IPS-NIHi7 (cell line): ENCODE measurements around the gene PREX1.
"Not testable (repeated sequence)": the region's sequence is repeated elsewhere in the genome, so short reads cannot be mapped to it uniquely, and the experiment has no call there.

Experiments used
- DNase-seq: peaks from one replicate; pipeline ENCODE4 v3.0.0; 2012; ENCODE audit warnings: mixed read lengths; ENCODE audit errors: extremely low spot score

PREX1 gene

DNA sequence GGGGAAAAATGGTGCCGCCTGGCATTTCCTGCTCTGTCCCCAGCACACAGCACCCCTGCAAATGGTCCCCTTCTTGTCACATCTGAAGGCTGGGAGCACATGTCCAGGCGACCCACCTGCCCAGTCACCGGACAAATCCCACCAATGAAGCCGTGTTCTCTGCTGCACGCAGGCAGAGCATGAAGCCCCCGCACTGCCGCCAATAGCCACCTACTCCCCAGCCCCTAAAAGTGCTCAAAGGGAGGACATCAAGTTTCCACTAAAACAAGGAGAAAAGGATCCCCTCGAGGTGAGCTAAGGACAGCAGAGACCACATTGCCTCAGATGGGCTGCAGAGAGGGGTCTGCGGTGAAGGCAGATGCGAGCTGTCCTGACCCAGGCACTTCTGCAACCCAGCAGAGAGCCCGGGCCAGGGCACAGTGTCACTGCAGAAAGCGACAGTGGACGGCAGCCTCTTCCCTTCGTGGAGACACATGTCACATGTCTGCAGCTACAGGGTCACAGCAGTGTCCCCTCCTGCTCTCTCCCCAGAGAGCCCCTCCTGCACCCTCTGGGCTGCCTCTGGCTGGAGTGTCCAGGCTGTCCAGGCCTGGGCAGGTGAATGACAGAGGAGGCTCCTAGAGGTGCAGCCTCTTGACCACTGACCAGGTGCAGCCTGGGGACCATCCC, 221.5 kb downstream of the PREX1 start:
- no peak for DNase-seq

DNA sequence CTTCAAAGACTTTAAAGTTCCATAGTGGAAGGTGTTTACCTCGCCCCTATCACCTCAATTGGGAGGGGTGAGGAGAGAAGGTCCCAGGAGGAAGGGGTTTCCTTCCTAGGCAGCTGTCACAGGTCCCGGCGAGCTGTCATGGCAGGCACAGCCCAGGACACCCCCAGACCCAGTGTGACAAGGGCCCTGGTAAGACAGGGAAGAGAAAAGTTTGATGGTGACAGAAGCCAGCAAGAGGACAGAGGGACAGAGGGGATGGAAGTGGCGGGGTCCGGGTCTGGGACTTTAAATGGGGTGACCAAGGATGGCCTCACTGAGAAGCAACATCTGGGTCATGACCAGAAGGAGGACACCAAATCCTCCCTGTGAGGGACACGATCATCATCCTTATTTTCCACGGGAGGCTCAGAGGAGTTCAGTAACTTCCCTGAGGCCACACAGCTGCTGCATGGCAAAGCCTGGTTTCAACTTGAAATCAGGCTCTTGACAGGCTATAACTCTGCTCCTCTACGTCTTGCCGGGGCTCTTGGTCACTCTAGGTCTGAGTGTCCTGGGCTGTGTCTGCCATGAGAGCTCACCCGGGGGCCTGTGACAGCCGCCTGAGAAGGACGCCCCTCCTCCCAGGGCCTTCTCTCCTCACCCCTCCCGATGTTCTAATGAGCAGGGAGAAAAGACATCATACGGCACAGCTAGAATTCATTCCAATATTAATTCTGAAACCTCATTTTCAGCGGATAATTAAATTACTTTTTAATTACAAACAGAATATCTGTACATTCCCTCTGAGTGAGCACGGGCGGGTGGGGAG, 222.2 kb downstream of the PREX1 start:
- DNase-seq: no peak

DNA sequence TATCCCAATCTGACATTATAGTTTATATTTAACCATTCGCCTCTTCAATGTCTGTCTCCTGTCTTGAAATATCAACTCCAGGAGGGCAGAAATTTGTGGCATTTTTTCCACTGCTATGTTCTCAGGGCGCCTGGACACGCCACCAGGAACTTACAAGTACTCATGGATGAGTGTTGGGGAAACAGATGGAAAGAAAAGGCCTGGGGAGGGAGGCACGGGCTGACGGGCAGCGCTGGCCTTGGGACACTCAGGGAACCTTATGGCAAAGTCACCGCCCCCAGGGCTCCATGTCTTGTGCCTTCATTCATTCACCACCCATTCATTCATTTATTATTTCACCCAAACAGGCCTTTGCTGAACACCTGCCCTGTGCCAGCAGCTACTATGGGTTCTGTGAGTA, 222.9 kb downstream of the PREX1 start:
- DNase-seq: no peak

DNA sequence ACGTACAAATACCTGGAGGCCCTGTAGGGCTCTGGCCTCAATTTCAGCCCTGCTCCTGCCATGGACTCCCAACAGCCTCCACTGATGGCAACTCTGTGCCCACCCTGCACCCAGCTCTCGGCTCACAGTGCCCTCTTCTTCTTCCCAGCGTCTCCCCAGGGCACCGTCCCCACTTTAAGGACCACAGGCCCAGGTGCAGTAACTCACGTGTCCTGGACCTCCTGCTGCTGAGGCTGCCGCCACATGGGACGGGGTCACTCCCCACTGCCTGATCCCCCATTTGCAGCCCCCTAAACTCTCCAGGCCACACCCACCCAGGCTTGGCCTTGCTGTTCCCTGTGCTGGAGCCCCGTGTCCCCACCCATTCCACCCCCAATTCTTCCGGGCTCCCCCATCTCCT, 223.4 kb downstream of the PREX1 start:
- DNase-seq: no peak

DNA sequence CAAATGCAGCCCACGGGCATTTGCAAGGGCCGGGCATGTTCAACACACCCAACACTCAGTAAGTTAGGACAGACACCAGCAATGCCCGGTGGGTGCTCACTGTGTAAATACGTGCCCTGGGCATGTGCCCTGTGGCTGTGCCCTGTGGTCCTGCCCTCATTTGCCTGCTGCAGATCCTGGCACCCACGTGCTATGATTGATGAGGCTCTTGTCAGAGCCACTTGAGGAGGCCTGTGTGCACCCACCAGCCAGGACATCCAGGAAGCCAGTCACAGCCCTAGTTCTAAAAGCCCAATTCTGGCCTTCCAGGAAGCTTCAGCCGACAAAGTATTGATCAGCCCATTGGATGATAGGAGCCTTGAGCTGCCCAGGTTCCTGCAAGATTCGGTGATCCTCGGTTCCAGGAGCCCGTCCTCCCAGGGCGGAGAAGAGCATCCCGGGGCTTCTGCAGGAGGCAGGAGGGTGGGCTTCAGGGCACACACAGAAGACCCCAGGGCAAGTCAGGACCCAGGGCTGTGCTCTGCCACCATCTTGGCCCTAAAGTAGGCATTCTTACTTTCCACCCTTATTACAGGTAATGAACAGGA, 223.9 kb downstream of the PREX1 start:
- no peak for DNase-seq

DNA sequence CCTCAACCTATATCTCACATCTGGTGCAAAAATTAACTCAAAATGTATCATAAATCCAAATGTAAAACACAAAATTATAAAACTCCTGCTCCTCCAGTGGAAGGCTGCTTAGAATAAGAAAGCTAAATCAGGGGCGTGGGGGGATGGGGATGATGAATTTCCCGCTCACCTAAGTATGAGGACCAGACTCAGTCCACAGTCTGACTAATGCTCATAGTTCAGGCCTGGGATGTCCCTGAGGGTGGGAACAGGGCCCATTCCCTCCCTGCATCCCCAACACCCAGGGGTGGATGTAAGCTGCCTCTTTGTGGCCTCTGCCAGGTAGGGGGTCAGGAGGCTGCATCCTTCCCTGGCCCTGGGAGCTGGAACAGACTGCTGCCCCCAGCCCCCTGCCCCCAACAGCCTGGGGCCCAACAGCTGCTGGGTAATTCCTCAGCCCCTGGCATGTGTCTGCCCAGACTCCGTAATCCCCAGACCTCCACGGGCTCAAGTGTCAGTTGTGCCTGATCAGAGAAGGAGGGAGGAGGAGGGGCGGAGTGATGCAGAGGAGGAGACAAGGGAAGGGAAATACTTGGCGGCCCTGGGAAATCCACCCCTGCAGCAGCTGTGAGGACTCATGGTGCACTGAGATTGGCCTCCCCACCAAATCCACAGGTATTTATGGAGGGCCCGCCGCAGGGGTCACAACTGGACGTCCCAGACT, 224.5 kb downstream of the PREX1 start:
- DNase-seq: no peak

DNA sequence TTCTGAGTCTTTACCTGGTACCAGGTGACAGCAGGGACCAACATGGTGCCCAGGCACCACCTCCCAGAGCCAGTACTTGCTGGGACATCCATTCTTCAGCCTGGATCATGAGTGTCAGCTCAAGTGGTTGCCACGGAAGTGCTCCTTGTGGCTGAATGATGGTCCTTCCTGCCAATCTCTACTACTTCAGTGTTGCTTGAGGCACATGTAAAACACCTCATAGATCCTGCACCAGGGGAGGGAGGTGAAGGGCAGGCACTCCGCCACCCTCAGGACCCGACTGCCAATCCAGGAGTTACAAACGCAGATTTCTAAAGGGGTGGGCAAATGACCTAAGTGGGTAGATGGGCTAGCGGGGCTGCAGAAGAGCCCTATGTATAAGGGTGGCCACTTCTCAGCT, 226.0 kb downstream of the PREX1 start:
- DNase-seq: no peak

DNA sequence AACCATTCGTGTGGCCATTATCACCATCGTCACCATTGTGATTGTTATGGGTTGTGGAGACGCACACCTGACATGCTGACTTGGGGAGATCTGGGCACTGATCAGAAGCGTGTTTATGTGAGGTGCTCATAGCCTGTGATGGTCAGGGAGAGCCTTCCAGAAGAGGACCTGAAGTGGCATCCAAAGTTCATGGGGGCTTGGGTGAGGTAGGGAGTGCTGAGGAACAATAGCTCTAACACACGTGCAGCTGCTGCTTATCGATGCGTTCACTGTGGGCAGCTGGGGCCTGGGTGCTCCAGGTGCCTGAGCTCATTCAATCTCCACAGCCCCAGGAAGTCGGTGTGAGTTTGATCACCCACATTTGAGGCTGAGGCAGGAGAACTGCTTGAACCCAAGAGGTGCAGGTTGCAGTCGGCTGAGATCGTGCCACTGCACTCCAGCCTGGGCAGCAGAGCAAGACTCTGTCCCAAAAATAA, 227.3 kb downstream of the PREX1 start:
- DNase-seq: no peak

DNA sequence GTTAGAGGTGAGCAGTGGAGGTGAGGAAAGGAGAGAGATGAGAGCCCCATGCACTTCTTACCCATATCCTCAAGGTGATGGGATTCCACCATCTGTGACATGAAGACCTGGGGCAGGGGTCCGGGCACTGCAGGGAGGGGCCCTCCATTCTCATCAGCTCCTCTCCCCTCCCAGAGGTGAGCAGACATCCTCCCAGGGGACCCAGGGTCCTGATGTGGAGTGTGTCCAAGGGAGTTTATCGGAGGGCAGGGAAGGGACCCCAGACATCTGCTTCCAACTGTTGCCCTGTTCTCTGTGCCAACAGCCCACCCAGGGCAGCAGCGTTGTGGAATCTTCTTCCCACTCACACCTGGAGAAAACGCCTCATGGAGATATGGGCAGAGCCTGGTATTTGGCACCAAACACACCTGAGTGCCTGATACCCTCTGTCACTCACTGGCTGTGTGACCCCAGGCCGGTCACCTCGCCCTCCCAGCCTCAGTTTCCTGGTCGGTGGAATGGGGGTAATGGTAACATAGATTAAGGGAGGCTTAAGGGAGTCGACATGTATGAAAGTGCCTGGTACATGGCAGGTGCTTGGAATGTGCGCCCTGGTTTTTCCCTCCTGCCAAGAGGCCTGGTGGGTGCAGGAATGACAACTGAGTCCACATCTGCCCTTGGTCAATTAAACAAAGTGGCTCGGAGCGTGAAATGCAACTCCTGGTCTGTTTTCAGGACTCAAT, 227.9 kb downstream of the PREX1 start:
- no peak for DNase-seq

DNA sequence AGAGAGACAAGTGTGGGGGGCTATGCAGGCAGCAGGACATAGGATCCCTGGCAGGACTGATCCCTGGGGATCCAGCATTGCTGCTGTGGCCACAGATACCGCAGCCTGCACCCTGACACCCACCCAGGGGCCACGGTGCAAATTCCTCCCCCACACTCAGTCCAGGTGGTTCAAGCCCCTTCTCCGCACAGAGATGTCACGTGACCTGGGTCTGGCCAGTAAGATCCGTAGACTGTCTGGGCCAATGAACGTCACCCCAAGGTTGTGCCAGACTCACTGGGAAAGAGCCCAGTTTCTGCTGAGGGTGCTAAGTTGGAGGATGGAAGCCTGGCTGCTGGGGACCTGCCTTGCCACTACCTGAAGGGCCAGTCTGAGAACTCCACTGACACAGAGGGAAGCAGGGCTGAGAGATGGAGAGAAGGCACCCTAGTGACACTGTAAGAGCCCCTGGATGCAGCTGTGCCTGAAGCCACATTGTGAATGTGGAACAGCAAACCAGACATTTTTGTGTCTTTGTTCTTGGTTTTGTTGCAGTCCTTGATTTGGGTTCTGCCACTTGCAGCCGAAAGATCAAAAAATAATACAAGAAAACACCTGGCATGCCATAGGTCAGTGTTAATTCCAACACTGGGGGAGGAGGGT, 228.6 kb downstream of the PREX1 start:
- no peak for DNase-seq

DNA sequence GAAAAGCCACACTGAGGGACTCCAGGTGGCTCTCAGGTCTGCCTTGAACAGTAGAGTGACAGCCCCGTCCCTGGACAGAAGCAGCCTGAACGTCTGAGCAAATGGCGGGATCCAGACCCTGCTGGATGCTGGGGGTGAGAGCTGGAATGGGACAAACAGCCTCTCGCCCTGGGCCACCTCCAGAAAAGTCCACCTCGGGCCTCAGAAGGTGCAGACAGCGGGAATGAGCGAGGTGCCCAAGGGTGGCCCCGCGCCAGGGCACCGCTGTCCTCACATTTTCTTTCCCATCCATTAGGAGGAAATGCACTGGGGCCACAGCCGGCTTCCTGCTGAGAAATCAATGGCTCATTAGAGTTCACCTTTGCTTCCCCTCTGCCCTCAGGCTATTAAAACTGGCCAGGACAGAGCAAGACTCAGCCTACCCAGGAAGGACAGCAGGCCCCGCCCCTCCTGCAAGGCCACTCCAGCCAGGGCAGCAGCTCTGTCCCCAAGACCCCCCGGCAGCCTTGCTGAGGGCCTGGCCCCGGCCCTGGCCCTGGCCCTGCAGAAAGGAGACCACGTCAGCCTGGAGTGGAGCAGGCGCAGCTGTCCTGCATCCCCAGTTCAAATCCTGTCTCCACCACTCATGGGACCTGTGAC, 229.4 kb downstream of the PREX1 start:
- DNase-seq: not testable (repeated sequence)

DNA sequence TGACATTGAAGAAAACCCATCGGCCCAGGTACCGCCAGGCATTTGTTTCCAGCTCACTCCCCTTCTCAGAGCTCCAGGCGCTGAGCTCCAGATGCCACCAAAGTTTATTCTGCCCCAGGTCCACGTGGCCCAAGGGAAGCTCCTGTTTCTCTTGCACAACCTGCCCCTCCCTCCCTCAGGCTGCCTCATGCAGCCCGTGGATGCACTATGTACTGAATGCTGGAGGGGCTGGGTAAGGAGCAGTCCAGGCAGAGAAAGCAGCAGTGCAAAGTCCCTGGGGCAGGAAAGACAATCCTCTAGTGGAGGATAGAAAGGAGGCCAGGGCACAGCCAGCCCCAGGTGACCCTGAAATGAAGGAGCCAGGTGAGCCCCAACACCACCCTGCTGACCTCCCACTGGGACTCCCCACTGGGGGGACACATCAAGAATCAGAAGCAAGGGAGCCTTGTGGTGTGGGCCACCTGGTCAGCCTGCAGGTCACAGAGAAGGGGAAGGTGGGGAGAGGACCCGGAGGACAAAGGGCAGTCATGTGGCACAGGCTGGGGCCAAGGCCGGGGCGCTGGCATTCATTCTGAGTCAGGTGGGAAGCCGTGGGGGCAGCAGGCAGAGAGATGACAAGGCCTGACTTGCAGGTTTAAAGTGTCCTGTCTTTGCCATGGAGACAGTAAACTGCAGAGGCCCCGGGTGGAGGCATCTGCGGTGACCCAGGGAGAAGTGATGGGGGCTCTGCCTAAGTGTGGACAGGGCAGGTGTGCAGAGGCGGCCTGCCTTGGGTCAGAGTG, 230.1 kb downstream of the PREX1 start:
- no peak for DNase-seq

DNA sequence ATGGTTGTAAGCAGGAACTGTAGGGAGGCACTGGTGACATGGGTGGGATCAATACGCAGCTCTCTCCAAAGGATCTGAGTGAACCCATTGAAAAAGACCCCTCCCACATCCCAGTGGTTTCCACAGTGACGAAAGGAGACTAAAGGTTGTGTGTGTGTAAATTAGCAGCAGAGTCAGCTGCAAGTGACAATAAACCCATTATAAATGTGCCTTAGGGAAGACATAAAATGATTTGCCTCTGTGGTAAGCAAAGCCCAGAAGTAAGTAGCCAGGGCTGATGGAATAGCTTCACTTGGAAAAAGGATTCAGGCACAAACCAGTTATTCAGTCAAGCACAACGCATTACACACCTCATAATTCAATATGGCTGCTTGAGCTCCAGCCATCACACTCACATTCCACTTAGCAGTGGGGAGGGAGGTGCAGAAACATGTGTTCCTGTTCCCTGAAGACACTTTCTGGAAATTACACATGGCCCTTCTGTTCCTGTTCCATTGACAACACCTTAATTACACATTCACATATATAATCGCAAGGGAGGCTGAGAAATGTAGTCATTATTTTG, 231.4 kb downstream of the PREX1 start:
- no peak for DNase-seq

DNA sequence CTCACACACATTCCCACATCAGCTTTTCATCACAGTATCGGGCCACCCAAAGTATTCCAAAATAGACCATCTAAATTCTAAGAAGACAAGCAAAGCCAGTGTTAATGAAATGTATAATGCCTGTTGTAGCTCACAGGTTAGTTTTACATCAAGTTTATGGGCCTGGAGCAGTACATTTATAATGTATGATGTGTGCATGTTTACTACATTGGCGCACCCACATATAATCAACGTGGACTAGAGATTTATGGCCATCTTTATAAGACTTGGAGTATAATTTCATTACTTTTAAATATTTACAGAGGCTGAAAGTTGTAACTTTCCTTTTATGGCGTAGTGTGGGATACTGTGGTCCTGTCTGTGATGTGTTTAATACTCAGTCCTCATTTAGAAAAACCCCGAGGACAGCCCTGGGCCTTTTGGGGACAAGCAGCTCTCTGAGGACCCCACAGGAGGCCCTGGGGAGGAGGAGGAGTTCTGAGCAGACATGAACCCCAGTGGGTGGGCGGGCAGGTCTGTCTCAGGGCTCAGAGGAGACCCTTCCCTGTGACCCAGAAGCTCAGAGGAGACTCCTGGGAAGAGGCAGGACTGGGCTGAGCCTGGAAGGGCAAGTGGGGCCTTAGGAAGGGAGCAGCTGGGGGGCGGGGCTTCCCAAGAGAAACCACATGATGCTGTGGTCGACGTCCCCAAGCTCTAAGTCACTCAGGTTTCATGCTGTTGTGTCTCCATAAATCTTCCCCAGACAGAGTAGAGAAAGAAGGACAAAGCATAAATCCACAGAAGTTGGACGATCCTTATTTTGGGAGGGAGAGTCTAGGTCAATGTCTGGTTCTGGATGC, 232.1 kb downstream of the PREX1 start:
- DNase-seq: no peak

DNA sequence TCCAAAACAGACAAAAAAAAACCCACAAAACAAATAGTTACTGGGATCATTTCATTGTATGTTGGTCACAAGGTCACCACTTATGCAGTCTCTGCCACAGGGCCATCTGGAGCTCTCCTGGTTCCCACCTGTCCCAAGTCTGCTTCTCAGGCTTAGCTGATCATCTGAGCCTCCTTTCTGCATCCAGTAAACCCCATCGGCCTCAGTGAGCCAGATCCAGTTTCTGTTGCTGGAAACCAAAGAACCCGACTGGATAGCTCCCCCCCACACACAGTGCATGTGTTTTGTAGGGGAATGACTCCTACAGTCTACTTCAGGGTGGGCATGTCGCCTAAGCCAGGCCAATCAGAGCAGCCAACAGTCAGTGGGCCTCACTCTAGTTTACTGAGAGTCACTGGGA, 233.3 kb downstream of the PREX1 start:
- DNase-seq: no peak

DNA sequence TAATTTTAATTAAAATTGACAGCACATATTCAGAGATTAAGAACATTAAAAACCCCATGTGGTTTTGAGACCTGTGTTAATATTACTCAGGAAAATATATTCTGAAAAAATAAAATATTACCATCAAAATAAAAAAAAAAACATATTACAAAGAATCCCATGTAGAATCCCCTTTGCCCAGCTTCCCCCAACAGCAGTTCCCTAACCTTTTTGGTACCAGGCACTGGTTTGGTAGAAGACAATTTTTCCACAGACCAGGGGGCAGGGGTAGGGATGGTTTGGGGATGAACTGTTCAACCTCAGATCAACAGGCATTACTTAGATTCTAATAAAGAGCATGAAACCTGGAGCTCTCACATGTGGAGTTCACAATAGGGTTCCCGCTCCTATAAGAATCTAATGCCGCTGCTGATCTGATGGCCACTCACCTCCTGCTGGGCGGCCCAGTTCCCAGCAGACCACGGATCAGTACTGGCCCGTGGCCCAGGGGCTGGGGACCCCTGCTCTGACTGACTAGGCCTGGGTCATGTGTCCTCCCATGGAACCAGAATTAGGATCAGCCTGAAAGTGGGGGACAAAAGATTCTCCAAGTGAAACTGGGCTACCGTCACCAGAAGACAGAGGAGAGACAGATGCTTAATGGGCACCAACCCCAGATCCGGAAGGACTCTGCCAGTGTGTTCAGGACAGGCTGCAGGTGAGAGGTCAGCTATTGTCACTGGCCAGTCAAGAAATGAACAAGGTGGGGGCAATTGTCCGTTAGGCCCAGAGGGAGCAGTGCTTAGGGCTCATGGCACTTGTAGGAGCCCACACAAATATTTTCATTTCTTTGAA, 235.5 kb downstream of the PREX1 start:
- DNase-seq: no peak

DNA sequence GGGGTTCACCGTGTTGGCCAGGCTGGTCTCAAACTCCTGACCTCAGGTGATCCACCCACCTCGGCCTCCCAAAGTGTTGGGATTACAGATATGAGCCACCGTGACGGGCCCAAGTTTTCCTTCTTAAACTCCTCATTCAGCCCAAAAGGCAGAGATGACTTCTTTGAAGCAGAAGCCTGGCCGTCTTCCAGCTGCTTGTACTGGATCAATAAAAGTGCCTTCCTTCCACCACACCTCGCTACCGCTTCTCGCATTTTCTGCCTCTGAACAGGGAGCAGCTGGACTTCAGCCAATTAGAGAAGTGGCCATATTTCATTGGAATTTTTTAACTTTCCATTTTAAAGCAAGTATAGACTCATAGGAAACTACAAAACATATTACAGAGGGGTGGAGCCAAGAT, 241.1 kb downstream of the PREX1 start:
- no peak for DNase-seq
